Measurements from ENCODE around the gene ADM2. TPM values are rescaled to one million over a fixed set of nuclear protein-coding genes. Genes with fewer than 3 reads are reported as not detected.

The ADM2 gene
- total RNA-seq, 1 experiment from 2014 or later = 10.5 TPM

- Histone ChIP-seq H4K20me1 (ENCODE audit: insufficient read depth) (peaks cover 14% of the 10 kb centered on the region), H3K27ac (no peak overlapping the region), H3K9me3 (ENCODE audit: insufficient read depth, low read depth) (no peaks in the 10 kb centered on the region), H3K36me3 (ENCODE audit: low read depth) (peaks cover 2% of the 10 kb centered on the region), H3K27me3 (ENCODE audit: insufficient read depth, low read depth) (no peaks in the 10 kb centered on the region), H3K9me2 (ENCODE audit: insufficient read depth) (no peaks in the 10 kb centered on the region), H3K79me2 (ENCODE audit: low read depth) (peaks cover 17% of the 10 kb centered on the region), H3F3A (ENCODE audit: insufficient read depth, low read depth) (peaks cover 16% of the 10 kb centered on the region; the same call in 1 of the 2 replicates), H3K4me3 (no peak overlapping the region), H3K4me1 (replicated peaks; ENCODE audit: insufficient read depth) (peaks cover 24% of the 10 kb centered on the region), H2AFZ (no peak overlapping the region), H3K4me2 (no peak overlapping the region)
- intact Hi-C loops (cut with micrococcal nuclease; ENCODE audit: unreplicated experiment) = no loop called here
- CTCF ChIA-PET = interaction anchor here (0.7 kb wide), 1 partner anchor 16 kb away, joined by 3 read pairs; no protein-coding TSS in a partner anchor
- TF ChIP-seq CTCF (conservative IDR thresholded peaks at IDR 0.05) (no peak), EZH2 (IDR thresholded peaks at IDR 0.05; ENCODE audit: low read depth) (no peak)
- no TSS peak for BruUV-seq (replicated peaks)
- no peak for DNase-seq
- POLR2A ChIA-PET (ENCODE audit: unreplicated experiment) = no interaction called here
Observed at GRCh38 chr22:50477923-50478322, 3.4 kb upstream of the ADM2 start.

- intact Hi-C loops (cut with micrococcal nuclease; ENCODE audit: unreplicated experiment) = no loop called here
- no peak overlapping the region for H3K4me3 ChIP-seq
- H4K20me1 ChIP-seq (ENCODE audit: insufficient read depth) = peaks cover 6% of the 10 kb centered on the region; the same call in 1 of the 2 replicates
- POLR2A ChIA-PET (ENCODE audit: unreplicated experiment) = no interaction called here
- H3K9me3 ChIP-seq (ENCODE audit: insufficient read depth, low read depth) = no peaks in the 10 kb centered on the region
- H3K27ac ChIP-seq = no peak overlapping the region
- TF ChIP-seq CTCF (conservative IDR thresholded peaks at IDR 0.05) (no peak), EZH2 (IDR thresholded peaks at IDR 0.05; ENCODE audit: low read depth) (no peak)
- H3K4me1 ChIP-seq (replicated peaks; ENCODE audit: insufficient read depth) = peaks cover 17% of the 10 kb centered on the region; the same call in 1 of the 2 replicates
- H2AFZ ChIP-seq = no peak overlapping the region
- no peaks in the 10 kb centered on the region for H3K79me2 ChIP-seq (ENCODE audit: low read depth)
- CTCF ChIA-PET = no interaction called here
- peaks cover 25% of the 10 kb centered on the region; the same call in 1 of the 2 replicates for H3F3A ChIP-seq (ENCODE audit: insufficient read depth, low read depth)
- peaks cover 7% of the 10 kb centered on the region for H3K36me3 ChIP-seq (ENCODE audit: low read depth)
- no peak for DNase-seq
- no peaks in the 10 kb centered on the region for H3K9me2 ChIP-seq (ENCODE audit: insufficient read depth)
- no TSS peak for BruUV-seq (replicated peaks)
- no peaks in the 10 kb centered on the region for H3K27me3 ChIP-seq (ENCODE audit: insufficient read depth, low read depth)
- no peak overlapping the region for H3K4me2 ChIP-seq
Observed at GRCh38 chr22:50479721-50480120, 1.6 kb upstream of the ADM2 start.

- Histone ChIP-seq H3K36me3 (ENCODE audit: low read depth) (peaks cover 7% of the 10 kb centered on the region), H3K9me2 (ENCODE audit: insufficient read depth) (no peaks in the 10 kb centered on the region), H2AFZ (no peak overlapping the region), H3K79me2 (ENCODE audit: low read depth) (no peaks in the 10 kb centered on the region), H3K4me2 (peak overlapping the region; percentile 96), H3K4me3 (peak overlapping the region; percentile 87), H3K27me3 (ENCODE audit: insufficient read depth, low read depth) (no peaks in the 10 kb centered on the region), H3K4me1 (replicated peaks; ENCODE audit: insufficient read depth) (peaks cover 13% of the 10 kb centered on the region; the same call in 1 of the 2 replicates), H3F3A (ENCODE audit: insufficient read depth, low read depth) (peaks cover 33% of the 10 kb centered on the region; the same call in 1 of the 2 replicates), H3K27ac (no peak overlapping the region), H4K20me1 (ENCODE audit: insufficient read depth) (peaks cover 9% of the 10 kb centered on the region), H3K9me3 (ENCODE audit: insufficient read depth, low read depth) (no peaks in the 10 kb centered on the region)
- BruUV-seq (replicated peaks) = no TSS peak
- DNase-seq = no peak
- intact Hi-C loops (cut with micrococcal nuclease; ENCODE audit: unreplicated experiment) = no loop called here
- CTCF ChIA-PET = no interaction called here
- POLR2A ChIA-PET (ENCODE audit: unreplicated experiment) = no interaction called here
- TF ChIP-seq CTCF (conservative IDR thresholded peaks at IDR 0.05) (no peak), EZH2 (IDR thresholded peaks at IDR 0.05; ENCODE audit: low read depth) (no peak)
Observed at GRCh38 chr22:50481045-50481439, 301 bp upstream of the ADM2 start.
